Stomach smooth muscle (tissue), 2 donors: ENCODE measurements around the gene UGT2B17.
"Not testable (repeated sequence)": the region's sequence is repeated elsewhere in the genome, so short reads cannot be mapped to it uniquely, and the experiment has no call there.

Experiments used
- H3K27ac ChIP-seq: one replicate; pipeline ENCODE4 v1.7.0; 2013; ENCODE audit warnings: mild to moderate bottlenecking, low read length, inconsistent platforms
- H3K27me3 ChIP-seq, 2 donors: one replicate each; pipeline ENCODE4 v1.7.0; 2013; ENCODE audit warnings: low read length in 2 of 2; ENCODE audit not compliant: insufficient read depth in 2 of 2, control insufficient read depth in 1 of 2
- H3K36me3 ChIP-seq, 2 donors: one replicate each; pipeline ENCODE4 v1.7.0; 2013; ENCODE audit warnings: low read length in 2 of 2; ENCODE audit not compliant: control insufficient read depth in 2 of 2, insufficient read depth in 2 of 2
- H3K4me1 ChIP-seq: one replicate; pipeline ENCODE4 v1.7.0; 2013; ENCODE audit warnings: low read length; ENCODE audit not compliant: control insufficient read depth, insufficient read depth
- H3K4me3 ChIP-seq, 2 donors: one replicate each; pipeline ENCODE4 v1.7.0; 2013; ENCODE audit warnings: low read length in 2 of 2
- H3K9ac ChIP-seq, 2 donors: one replicate each; pipeline ENCODE4 v1.7.0; 2013; ENCODE audit warnings: low read length in 2 of 2, mild to moderate bottlenecking in 1 of 2
- H3K9me3 ChIP-seq, 2 donors: one replicate each; pipeline ENCODE4 v1.7.0; 2013; ENCODE audit warnings: low read length in 2 of 2; ENCODE audit not compliant: control insufficient read depth in 2 of 2
- donor health status: healthy.
- donor health status: Pancreatic carcinoma.

Gene UGT2B17

DNA sequence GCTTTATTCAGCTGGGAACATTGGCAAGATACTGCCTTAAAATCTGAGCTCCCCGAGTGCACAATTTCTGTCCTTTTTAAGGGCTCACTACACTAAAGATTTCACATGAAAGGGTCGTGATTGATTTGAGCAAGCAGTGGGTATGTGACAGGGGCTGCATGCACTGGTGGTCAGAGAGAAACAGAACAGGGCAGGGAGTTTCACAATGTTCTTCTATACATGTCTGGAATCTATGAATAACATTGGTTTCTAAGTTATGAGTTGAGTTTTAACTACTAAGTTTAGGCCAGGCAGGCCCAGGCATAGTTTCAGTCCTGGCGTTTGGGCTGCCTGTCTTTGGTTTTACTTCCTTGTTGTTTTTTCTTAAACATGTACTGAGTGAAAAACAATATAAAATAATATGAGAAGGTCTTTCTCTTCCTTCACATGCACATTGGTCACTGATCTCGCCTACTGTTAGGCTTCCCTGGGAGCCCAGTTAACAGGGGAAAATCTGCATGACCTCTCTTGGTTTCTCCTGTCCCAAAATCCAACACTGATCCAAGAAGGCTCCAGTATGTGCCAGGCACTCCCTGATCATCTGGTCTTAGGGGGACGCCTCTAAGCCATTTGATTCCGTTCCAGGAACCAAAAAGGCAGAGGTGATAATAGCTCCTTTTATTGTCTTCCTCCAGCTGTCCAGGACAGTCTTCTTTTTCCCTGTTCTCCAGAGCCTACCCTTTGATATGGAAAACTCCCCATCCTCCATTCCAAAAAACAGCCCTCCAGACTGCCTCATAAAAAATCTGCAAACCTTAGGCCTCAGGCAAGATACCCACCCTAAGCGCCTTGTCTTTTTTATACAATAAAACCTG lies at the start of gene UGT2B17:
Gene UGT2B17 (minus strand): TSS at position 51 of the 854 bp plus-strand sequence. CDS start 7,838 bp downstream, outside the sequence.
- H3K4me3 ChIP-seq = no peak within 1 kb of the TSS
- no peaks in the 10 kb centered on the region for H3K9me3 ChIP-seq
- no peaks in the 10 kb centered on the region for H3K4me1 ChIP-seq
- no peaks in the 10 kb centered on the region for H3K36me3 ChIP-seq
- no peak within 1 kb of the TSS for H3K27ac ChIP-seq
- no peak within 1 kb of the TSS for H3K9ac ChIP-seq
- H3K27me3 ChIP-seq = no peaks in the 10 kb centered on the region

DNA sequence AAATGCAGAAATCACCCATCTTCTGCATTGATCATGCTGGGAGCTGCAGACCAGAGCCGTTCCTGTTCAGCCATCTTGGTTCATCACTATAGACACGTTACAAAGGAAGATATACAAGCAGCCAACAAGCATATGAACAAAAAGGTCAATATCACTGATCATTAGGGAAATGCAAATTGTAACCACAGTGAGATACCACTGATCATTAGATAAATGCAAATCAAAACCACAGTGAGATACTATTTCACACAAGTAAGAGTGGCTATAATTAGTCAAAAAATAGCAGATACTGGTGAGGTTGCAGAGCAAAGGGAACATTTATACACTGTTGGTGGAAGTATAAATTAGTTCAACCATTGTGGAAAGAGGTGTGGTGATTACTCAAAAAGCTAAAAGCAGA lies 46.6 kb upstream of the UGT2B17 start:
- not testable (repeated sequence) for H3K4me1 ChIP-seq, H3K4me3 ChIP-seq, H3K9me3 ChIP-seq, H3K9ac ChIP-seq, H3K36me3 ChIP-seq, H3K27me3 ChIP-seq, H3K27ac ChIP-seq

DNA sequence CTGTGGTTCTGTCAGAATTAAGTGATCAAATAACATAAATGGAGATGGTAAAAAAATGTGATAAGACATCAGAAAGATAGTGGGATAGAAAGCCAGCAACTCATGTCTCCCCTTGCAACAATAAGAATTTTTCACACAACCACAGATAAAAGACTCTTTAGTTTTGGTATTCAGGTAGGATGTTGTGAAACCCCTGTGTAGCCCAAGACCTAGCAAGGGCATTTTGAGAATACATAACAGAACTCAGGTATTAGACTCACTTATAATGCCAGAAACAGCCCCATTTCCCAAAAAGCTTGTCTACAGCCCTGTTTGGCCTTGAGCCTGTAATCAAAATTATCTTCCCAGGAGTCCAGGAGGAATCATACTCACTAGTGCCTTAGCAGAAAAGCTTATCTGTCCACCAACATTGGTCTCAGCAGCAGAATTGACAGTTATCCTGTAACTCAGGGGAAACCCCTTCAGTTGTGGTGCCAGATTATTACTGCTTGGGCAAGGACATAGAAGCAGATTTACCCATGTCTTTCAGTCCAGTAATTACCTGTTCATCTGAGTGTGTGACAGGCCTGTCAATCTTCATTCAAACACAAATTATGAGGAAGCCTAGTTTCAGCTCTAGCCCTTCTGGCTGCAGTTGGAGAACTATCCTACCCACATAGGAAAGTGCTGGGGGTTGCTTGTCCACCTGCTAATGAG lies 41.0 kb upstream of the UGT2B17 start:
- Histone ChIP-seq H3K27me3 (no peaks in the 10 kb centered on the region), H3K4me3 (no peak overlapping the region)

DNA sequence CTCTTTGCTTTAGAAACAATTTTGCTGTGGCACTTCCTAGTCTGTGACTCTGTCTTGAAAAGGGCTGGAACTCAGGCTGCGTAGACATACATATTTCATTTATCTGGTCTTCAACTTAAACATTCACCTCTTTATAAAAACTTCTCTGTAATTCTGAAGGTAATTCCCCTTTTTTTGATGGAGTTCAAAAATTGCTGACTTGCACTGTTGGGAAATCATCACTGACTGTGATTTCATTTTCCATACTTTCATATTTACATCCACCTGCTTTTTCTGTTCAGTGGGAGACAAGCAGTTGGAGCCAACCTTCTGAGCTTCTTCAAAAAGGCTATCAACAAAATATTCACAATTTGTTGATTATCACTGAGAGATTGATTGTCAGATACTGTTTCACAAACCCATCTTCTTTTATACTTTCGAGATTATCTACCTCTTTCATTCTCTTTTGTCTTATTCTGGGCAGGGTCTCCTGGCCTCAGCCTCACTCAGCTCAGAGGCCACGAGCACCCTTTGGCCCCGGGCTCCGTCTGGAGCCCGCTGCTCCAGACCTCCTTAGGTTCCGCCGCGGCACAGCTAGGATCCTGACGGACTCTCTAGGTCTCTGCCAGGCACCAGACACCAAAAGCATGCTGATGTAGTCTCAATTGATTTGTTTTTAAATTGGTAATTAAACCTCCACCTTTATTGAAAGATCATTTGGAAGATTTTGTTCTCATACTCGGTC lies 39.7 kb upstream of the UGT2B17 start:
- H3K36me3 ChIP-seq = no peaks in the 10 kb centered on the region
- no peaks in the 10 kb centered on the region for H3K4me1 ChIP-seq
- H3K27me3 ChIP-seq = no peaks in the 10 kb centered on the region
- H3K9ac ChIP-seq = no peak overlapping the region
- H3K9me3 ChIP-seq = no peaks in the 10 kb centered on the region
- no peak overlapping the region for H3K27ac ChIP-seq
- H3K4me3 ChIP-seq = no peak overlapping the region

More for the DNA sequence above, 41.0 kb upstream of the UGT2B17 start:
- no peak overlapping the region for H3K9ac ChIP-seq
- H3K36me3 ChIP-seq = no peaks in the 10 kb centered on the region
- H3K4me1 ChIP-seq = no peaks in the 10 kb centered on the region
- H3K27ac ChIP-seq = no peak overlapping the region
- no peaks in the 10 kb centered on the region for H3K9me3 ChIP-seq

DNA sequence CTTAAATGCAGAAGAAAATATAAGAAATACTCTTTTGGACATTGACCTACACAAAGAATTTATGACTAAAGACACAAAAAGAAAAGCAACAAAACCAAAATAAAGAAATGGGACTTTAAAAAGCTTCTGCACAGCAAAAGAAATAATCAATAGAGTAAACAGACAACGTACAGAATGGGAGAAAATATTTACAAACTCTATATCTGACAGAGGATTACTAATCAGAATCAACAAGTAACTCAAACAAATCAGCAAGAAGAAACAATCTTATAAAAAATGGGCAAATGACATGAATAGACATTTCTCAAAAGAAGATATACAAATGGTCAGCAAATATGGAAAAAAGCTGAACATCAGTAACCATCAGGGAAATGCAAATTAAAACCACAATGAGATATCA lies 37.6 kb upstream of the UGT2B17 start:
- Histone ChIP-seq H3K27ac (no peak overlapping the region), H3K27me3 (no peaks in the 10 kb centered on the region), H3K36me3 (no peaks in the 10 kb centered on the region), H3K9me3 (no peaks in the 10 kb centered on the region), H3K4me3 (no peak overlapping the region), H3K9ac (no peak overlapping the region), H3K4me1 (no peaks in the 10 kb centered on the region)

DNA sequence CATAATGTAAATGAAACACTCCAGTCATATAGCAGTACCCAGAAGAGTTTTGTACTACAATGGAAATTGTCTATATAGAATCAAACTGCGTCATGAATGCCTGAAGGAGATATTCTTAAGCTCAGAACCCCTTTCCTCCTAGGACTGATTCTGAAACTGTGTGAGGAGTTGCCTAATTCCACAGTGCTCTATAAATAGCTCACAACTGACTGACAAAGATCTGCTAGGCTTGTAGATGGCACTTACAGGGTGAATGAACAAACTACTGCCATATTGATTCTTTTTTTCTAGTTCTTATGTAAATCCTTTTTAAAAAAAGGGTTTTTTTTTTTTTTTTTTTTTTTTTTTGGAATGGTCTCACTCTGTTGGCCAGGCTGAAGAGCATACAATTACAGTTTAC lies 30.1 kb upstream of the UGT2B17 start:
- no peak overlapping the region for H3K4me3 ChIP-seq
- no peaks in the 10 kb centered on the region for H3K9me3 ChIP-seq
- no peaks in the 10 kb centered on the region for H3K27me3 ChIP-seq
- H3K36me3 ChIP-seq = no peaks in the 10 kb centered on the region
- H3K9ac ChIP-seq = no peak overlapping the region
- no peaks in the 10 kb centered on the region for H3K4me1 ChIP-seq
- no peak overlapping the region for H3K27ac ChIP-seq

DNA sequence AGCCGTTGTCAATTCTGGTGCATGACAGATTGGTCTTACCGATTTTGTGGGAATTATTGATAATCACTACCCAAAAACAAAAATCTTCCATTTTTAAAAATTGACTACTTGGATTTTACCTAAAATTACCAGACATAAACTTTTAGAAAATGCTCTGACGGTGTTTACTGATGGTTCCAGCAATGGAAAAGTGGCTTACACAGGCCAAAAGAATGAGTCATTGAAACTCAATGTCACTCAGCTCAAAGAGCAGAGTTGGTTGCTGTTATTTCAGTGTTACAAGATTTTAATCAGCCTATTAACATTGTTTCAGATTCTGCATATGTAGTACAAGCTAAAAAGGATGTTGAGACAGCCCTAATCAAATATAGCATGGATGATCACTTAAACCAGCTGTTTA lies 23.0 kb upstream of the UGT2B17 start:
- H3K4me1 ChIP-seq = no peaks in the 10 kb centered on the region
- no peaks in the 10 kb centered on the region for H3K36me3 ChIP-seq
- H3K4me3 ChIP-seq = no peak overlapping the region
- H3K9ac ChIP-seq = no peak overlapping the region
- no peak overlapping the region for H3K27ac ChIP-seq
- H3K27me3 ChIP-seq = no peaks in the 10 kb centered on the region
- no peaks in the 10 kb centered on the region for H3K9me3 ChIP-seq

DNA sequence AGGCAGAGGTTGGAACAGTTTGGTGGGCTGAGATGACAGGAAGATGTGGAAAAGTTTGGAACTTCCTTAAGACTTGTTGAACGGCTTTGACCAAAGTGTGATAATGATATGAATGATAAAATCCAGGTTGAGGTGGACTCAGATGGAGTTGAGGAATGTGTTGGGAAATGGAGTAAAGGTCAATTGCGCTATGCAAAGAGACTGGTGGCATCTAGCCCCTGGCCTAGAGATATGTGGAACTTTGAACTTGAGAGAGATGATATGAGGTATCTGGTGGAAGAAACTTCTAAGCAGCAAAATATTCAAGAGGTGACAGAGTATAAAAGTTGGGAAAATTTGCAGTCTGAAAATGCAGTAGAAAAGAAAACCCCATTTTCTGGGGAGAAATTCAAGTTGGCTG lies 21.4 kb upstream of the UGT2B17 start:
- Histone ChIP-seq H3K27ac (no peak overlapping the region), H3K9me3 (no peaks in the 10 kb centered on the region), H3K27me3 (no peaks in the 10 kb centered on the region), H3K4me3 (no peak overlapping the region), H3K36me3 (no peaks in the 10 kb centered on the region), H3K9ac (no peak overlapping the region), H3K4me1 (no peaks in the 10 kb centered on the region)

DNA sequence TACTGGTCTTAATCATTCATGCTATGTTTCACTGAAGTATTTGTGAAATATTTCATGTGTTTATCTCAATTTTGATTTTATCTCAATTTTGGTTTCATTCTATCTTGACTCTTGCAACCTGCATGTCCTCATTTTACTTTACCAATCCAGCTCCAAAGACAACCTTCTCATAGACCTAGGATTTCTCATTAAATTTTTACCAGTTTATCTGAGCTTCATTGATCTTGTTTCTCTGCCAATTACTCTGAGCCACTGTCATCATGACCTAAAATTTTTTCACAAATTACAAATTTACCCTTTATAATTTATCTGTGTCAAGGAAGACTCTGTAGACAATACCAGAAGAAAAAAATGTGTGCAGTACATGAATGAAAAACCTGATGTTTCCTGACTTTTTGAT lies 18.6 kb upstream of the UGT2B17 start:
- no peak overlapping the region for H3K9ac ChIP-seq
- H3K36me3 ChIP-seq = no peaks in the 10 kb centered on the region
- no peak overlapping the region for H3K4me3 ChIP-seq
- H3K4me1 ChIP-seq = no peaks in the 10 kb centered on the region
- H3K9me3 ChIP-seq = no peaks in the 10 kb centered on the region
- H3K27ac ChIP-seq = no peak overlapping the region
- H3K27me3 ChIP-seq = no peaks in the 10 kb centered on the region

DNA sequence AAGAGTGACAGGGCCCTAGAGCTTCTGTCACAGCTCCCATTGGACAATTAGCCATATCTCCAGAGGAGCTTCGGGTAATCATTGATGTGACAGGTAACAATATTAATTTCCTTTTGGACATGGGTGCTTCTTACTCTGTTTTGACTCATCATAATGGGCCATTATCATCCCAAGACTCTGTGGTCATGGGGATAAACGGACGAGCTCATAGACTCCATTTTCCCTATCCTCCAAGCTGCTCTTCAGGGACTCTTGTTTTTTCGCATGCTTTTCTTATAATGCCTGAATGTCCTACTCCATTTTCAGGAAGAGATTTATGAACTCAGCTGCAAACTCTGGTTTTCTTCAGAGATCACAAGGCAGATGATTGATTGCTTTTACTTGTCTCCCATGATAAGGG lies 17.0 kb upstream of the UGT2B17 start:
- no peak overlapping the region for H3K4me3 ChIP-seq
- no peaks in the 10 kb centered on the region for H3K27me3 ChIP-seq
- no peak overlapping the region for H3K9ac ChIP-seq
- no peaks in the 10 kb centered on the region for H3K9me3 ChIP-seq
- H3K27ac ChIP-seq = no peak overlapping the region
- no peaks in the 10 kb centered on the region for H3K36me3 ChIP-seq
- no peaks in the 10 kb centered on the region for H3K4me1 ChIP-seq
